MM.1S (cell line): ENCODE data around the gene PTPRD.

Experiments
- DNase-seq: peaks from one replicate; pipeline ENCODE4 v3.0.0-alpha.2; 2015
- H2AFZ ChIP-seq: fragments of 300-600 bp; sonication (generic); 2 replicates; pipeline ENCODE4 v1.6.0; 2016; ENCODE audit warnings: antibody characterized with exemption, low read length
- H3F3A ChIP-seq: fragments of 300-600 bp; sonication (generic); 2 replicates; pipeline ENCODE4 v1.6.1; 2016; ENCODE audit warnings: mild to moderate bottlenecking, antibody characterized with exemption, low read length, moderate library complexity, mixed read lengths; ENCODE audit not compliant: insufficient read depth
- H3K27ac ChIP-seq: fragments of 300-600 bp; sonication (generic); 2 replicates; pipeline ENCODE4 v1.5.1; 2016; ENCODE audit warnings: mild to moderate bottlenecking, low read length
- H3K27me3 ChIP-seq: fragments of 300-600 bp; sonication (generic); replicated peaks from 2 replicates; pipeline ENCODE4 v1.6.0; 2016; ENCODE audit warnings: low read length; ENCODE audit not compliant: insufficient read depth
- H3K36me3 ChIP-seq: fragments of 300-600 bp; sonication (generic); replicated peaks from 2 replicates; pipeline ENCODE4 v1.6.1; 2016; ENCODE audit warnings: mild to moderate bottlenecking, low read length, mixed read lengths; ENCODE audit not compliant: insufficient read depth
- H3K4me1 ChIP-seq: fragments of 300-600 bp; sonication (generic); 2 replicates; pipeline ENCODE4 v1.6.1; 2016; ENCODE audit warnings: low read length, mixed read lengths
- H3K4me2 ChIP-seq: fragments of 300-600 bp; sonication (generic); 2 replicates; pipeline ENCODE4 v1.6.0; 2016; ENCODE audit warnings: low read depth, low read length
- H3K4me3 ChIP-seq: fragments of 300-600 bp; sonication (generic); 2 replicates; pipeline ENCODE4 v1.5.1; 2016; ENCODE audit warnings: low read length, mixed read lengths
- H3K79me2 ChIP-seq: fragments of 300-600 bp; sonication (generic); 2 replicates; pipeline ENCODE4 v1.6.1; 2016; ENCODE audit warnings: mixed run types, low read length, mixed read lengths
- H3K9ac ChIP-seq: fragments of 300-600 bp; sonication (generic); 2 replicates; pipeline ENCODE4 v1.6.1; 2016; ENCODE audit warnings: low read length, mixed read lengths
- H3K9me2 ChIP-seq: fragments of 300-600 bp; sonication (generic); replicated peaks from 2 replicates; pipeline ENCODE4 v1.6.1; 2016; ENCODE audit warnings: mild to moderate bottlenecking, low read length, mixed read lengths; ENCODE audit not compliant: insufficient read depth
- H3K9me3 ChIP-seq: fragments of 300-600 bp; sonication (generic); replicated peaks from 2 replicates; pipeline ENCODE4 v1.6.1; 2016; ENCODE audit warnings: mild to moderate bottlenecking, low read length, mixed read lengths; ENCODE audit not compliant: insufficient read depth
- H4K20me1 ChIP-seq: fragments of 300-600 bp; sonication (generic); 2 replicates; pipeline ENCODE4 v1.6.1; 2016; ENCODE audit warnings: mild to moderate bottlenecking, low read length, moderate library complexity, mixed read lengths; ENCODE audit not compliant: insufficient read depth
- CTCF ChIP-seq: fragments of 300-600 bp; sonication (generic); IDR thresholded peaks from 2 replicates; pipeline ENCODE4 v1.5.1; 2016; ENCODE audit warnings: antibody characterized with exemption, low read length, mixed read lengths
- EZH2 ChIP-seq: fragments of 300-600 bp; sonication (generic); optimal IDR thresholded peaks from 2 replicates; pipeline ENCODE3; 2017; ENCODE audit warnings: low read depth, mild to moderate bottlenecking, antibody characterized with exemption, low read length, mixed read lengths
- EZH2phosphoT487 ChIP-seq: fragments of 300-600 bp; sonication (generic); IDR thresholded peaks from 2 replicates; pipeline ENCODE4 v1.6.1; 2018; ENCODE audit warnings: antibody characterized with exemption, low read length

Gene PTPRD

DNA sequence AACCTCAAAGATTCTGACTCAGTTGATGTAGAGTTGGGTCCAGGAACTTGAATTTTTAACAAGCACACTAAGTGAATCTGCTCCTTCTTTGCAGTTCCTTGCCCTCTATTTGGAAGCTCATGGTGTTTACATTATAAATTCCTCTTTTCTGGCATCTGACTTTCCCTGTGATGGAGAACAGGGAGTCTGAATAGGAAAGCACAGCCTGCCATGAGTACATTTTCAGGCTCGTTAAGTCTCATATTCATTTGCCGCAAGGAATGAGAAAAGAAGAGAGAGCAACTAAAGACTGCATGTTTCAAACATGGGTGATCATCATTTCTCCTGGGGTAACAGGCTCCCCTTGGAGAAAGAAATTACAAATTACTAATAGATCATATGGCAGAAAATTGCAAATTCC is 2345.2 kb downstream of the PTPRD start:
- Histone ChIP-seq H3K9ac (no peak overlapping the region), H3K27ac (no peak overlapping the region), H3K9me3 (no peaks in the 10 kb centered on the region), H3K9me2 (no peaks in the 10 kb centered on the region), H3K36me3 (no peaks in the 10 kb centered on the region), H3K79me2 (no peaks in the 10 kb centered on the region), H3K4me1 (no peaks in the 10 kb centered on the region), H2AFZ (no peak overlapping the region), H3F3A (no peaks in the 10 kb centered on the region), H3K4me3 (no peak overlapping the region), H4K20me1 (no peaks in the 10 kb centered on the region), H3K27me3 (no peaks in the 10 kb centered on the region), H3K4me2 (no peak overlapping the region)
- TF ChIP-seq EZH2, result no peak
- no peak for TF ChIP-seq EZH2phosphoT487
- no peak for TF ChIP-seq CTCF
- DNase-seq, result no peak

DNA sequence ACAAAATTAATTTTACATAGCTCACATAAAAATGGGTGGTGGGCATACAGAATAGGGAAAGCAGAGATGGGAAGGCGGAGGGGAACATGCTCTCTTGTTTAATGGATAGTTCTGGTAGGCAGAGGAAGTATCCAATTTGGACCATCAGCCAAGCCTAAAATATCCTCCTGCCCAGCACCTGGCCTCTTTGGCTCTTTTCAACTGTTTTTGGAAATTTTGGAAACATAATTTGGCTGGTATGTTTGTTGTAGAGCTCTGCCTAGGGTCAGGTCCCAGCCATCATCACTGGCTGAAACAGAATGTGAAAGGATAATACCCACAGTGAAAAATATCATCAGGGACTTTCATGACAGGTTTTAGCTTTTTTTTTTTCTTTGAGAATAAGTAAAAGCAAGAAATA is 2345.9 kb downstream of the PTPRD start:
- no peaks in the 10 kb centered on the region for H3K79me2 ChIP-seq

DNA sequence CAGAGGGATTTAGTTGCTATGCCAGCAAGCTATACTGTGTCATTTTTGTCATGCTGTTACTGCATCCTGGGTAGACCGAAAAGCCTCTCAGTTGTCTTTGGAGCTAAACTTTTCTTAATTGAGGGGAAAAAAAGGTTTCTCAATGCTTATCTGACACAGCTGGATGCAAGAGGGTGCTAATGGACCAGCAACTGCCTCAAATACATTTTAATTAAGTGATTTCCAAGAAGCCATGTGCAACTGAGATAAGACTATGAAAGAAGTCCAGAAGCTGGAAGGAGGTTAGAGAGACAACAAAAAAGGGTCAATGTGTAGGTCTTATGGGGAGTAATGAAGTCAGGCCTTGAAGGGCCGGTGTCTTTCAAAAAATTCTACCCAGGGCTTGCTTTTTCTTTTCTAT is 2347.5 kb downstream of the PTPRD start:
- no peaks in the 10 kb centered on the region for H3K4me1 ChIP-seq
- no peaks in the 10 kb centered on the region for H3K9me3 ChIP-seq
- H3K4me3 ChIP-seq, result no peak overlapping the region
- no peaks in the 10 kb centered on the region for H3K9me2 ChIP-seq
- TF ChIP-seq CTCF (no peak), EZH2phosphoT487 (no peak), EZH2 (no peak)
- H3K9ac ChIP-seq, result no peak overlapping the region
- no peaks in the 10 kb centered on the region for H3K27me3 ChIP-seq
- no peaks in the 10 kb centered on the region for H3K36me3 ChIP-seq
- no peak for DNase-seq
- H2AFZ ChIP-seq, result no peak overlapping the region
- H4K20me1 ChIP-seq, result no peaks in the 10 kb centered on the region
- no peaks in the 10 kb centered on the region for H3F3A ChIP-seq
- no peak overlapping the region for H3K27ac ChIP-seq
- no peaks in the 10 kb centered on the region for H3K79me2 ChIP-seq
- no peak overlapping the region for H3K4me2 ChIP-seq

More for the DNA sequence above, 2345.9 kb downstream of the PTPRD start:
- Histone ChIP-seq H3K9ac (no peak overlapping the region), H2AFZ (no peak overlapping the region), H3K27me3 (no peaks in the 10 kb centered on the region), H3K4me2 (no peak overlapping the region), H3K4me3 (no peak overlapping the region), H3K4me1 (no peaks in the 10 kb centered on the region), H3K36me3 (no peaks in the 10 kb centered on the region), H4K20me1 (no peaks in the 10 kb centered on the region), H3K9me3 (no peaks in the 10 kb centered on the region), H3F3A (no peaks in the 10 kb centered on the region), H3K27ac (no peak overlapping the region), H3K9me2 (no peaks in the 10 kb centered on the region)
- TF ChIP-seq EZH2 (no peak), EZH2phosphoT487 (no peak), CTCF (no peak)
- no peak for DNase-seq
